Measurements from ENCODE around the gene CNTN5. TPM values are rescaled to one million over a fixed set of nuclear protein-coding genes. Genes with fewer than 3 reads are reported as not detected.

Gene CNTN5
- total RNA-seq, 2 experiments from 2014 or later = not detected

GRCh38 chr11:100302824-100303223 lies 1282.1 kb downstream of the CNTN5 start:
- intact Hi-C loops (cut with micrococcal nuclease) = no loop called here
- CTCF ChIA-PET = no interaction called here

GRCh38 chr11:100303897-100304296 lies 1283.1 kb downstream of the CNTN5 start:
- DNase-seq (no peak), ATAC-seq (no peak)
- TF ChIP-seq CTCF (IDR thresholded peaks at IDR 0.05) = no peak
- Mint-ChIP-seq H3K27ac (no peak overlapping the region), H3K27me3 (no peaks in the 10 kb centered on the region), H3K4me1 (ENCODE audit: low read depth) (no peaks in the 10 kb centered on the region), H3K4me3 (no peak overlapping the region), H3K36me3 (ENCODE audit: low read depth) (no peaks in the 10 kb centered on the region), H3K9me3 (no peaks in the 10 kb centered on the region)
- intact Hi-C loops (cut with micrococcal nuclease) = no loop called here
- CTCF ChIA-PET = no interaction called here
- POLR2A ChIA-PET = no interaction called here

More at GRCh38 chr11:100302824-100303223, 1282.1 kb downstream of the CNTN5 start:
- DNase-seq = no peak
- POLR2A ChIA-PET = no interaction called here
- no peak overlapping the region for H3K27ac Mint-ChIP-seq
- H3K4me3 Mint-ChIP-seq = no peak overlapping the region
- TF ChIP-seq CTCF (IDR thresholded peaks at IDR 0.05) = no peak
- no peaks in the 10 kb centered on the region for H3K27me3 Mint-ChIP-seq
- no peaks in the 10 kb centered on the region for H3K36me3 Mint-ChIP-seq (ENCODE audit: low read depth)
- no peaks in the 10 kb centered on the region for H3K4me1 Mint-ChIP-seq (ENCODE audit: low read depth)
- no peaks in the 10 kb centered on the region for H3K9me3 Mint-ChIP-seq
- ATAC-seq = no peak

DNA sequence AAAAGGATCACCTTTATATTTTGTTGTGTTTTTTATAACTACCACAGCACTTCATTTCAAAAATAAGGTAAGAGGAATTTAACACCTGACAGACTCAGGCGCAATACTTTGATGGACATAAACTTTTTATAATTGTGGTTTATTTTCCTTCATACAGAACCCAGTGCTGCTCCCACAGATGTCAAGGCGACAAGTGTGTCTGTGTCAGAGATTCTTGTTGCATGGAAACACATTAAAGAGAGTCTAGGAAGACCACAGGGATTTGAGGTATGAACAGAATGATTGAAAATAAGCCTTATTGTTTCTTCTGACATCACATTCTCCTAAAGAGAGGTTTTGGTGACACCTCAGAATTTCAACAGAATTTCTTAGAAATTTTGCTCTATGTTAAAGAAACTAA lies 1287.5 kb downstream of the CNTN5 start:
- ATAC-seq (no peak), DNase-seq (no peak)
- Mint-ChIP-seq H3K27ac (no peak overlapping the region), H3K27me3 (no peaks in the 10 kb centered on the region), H3K36me3 (ENCODE audit: low read depth) (no peaks in the 10 kb centered on the region), H3K9me3 (peaks cover 3% of the 10 kb centered on the region), H3K4me1 (ENCODE audit: low read depth) (no peaks in the 10 kb centered on the region), H3K4me3 (no peak overlapping the region)
- no peak for TF ChIP-seq CTCF (IDR thresholded peaks at IDR 0.05)
- POLR2A ChIA-PET = no interaction called here
- intact Hi-C loops (cut with micrococcal nuclease) = no loop called here
- CTCF ChIA-PET = no interaction called here

- TF ChIP-seq CTCF (IDR thresholded peaks at IDR 0.05) = no peak
These were observed 1295.2 kb downstream of the CNTN5 start for GRCh38 chr11:100315946-100316345.

GRCh38 chr11:100316952-100317351 lies 1296.2 kb downstream of the CNTN5 start:
- Mint-ChIP-seq H3K27ac (no peak overlapping the region), H3K9me3 (peaks cover 5% of the 10 kb centered on the region), H3K27me3 (no peaks in the 10 kb centered on the region), H3K4me3 (no peak overlapping the region), H3K4me1 (ENCODE audit: low read depth) (no peaks in the 10 kb centered on the region), H3K36me3 (ENCODE audit: low read depth) (no peaks in the 10 kb centered on the region)
- intact Hi-C loops (cut with micrococcal nuclease) = no loop called here
- POLR2A ChIA-PET = no interaction called here
- TF ChIP-seq CTCF (IDR thresholded peaks at IDR 0.05) = no peak
- ATAC-seq (no peak), DNase-seq (no peak)
- CTCF ChIA-PET = no interaction called here

More at GRCh38 chr11:100315946-100316345, 1295.2 kb downstream of the CNTN5 start:
- POLR2A ChIA-PET = no interaction called here
- CTCF ChIA-PET = no interaction called here
- DNase-seq = no peak
- Mint-ChIP-seq H3K4me1 (ENCODE audit: low read depth) (no peaks in the 10 kb centered on the region), H3K9me3 (peaks cover 5% of the 10 kb centered on the region), H3K27me3 (no peaks in the 10 kb centered on the region), H3K4me3 (no peak overlapping the region), H3K36me3 (ENCODE audit: low read depth) (no peaks in the 10 kb centered on the region), H3K27ac (no peak overlapping the region)
- no peak for ATAC-seq
- intact Hi-C loops (cut with micrococcal nuclease) = no loop called here

Measured in activated CD8-positive, alpha-beta T cell treated with anti-CD3 and anti-CD28 coated beads for 36 hours (primary cell).